ENCODE measurements around the gene KLHDC9.

- no peak for TF ChIP-seq EP300 (IDR thresholded peaks at IDR 0.05)
- no peak for TF ChIP-seq POLR2AphosphoS5 (IDR thresholded peaks at IDR 0.05)
Observed at GRCh38 chr1:161074676-161075368, 23.3 kb upstream of the KLHDC9 start.

Data from esophagus muscularis mucosa (tissue), 3 donors.